GM12878 (cell line): Measurements from ENCODE around the gene AFF1. TPM values are rescaled to one million over a fixed set of nuclear protein-coding genes. Genes with fewer than 3 reads are reported as not detected.

Source experiments
- ATAC-seq: fragments of 200-7000 bp; cut with Tn5 transposase; 3 replicates; pipeline ENCODE4 v1.9.1; 2020; ENCODE audit warnings: mild to moderate bottlenecking, moderate library complexity
- BruUV-seq: library from RNA; stranded (reverse); fragments of 400-500 nt; replicated peaks from 2 replicates; lab custom pipeline; 2021; lab: Mats Ljungman, UMichigan
- CTCF ChIA-PET: fragments of 300-600 bp; sonication (Branson Sonifier 250); formaldehyde crosslinking; extraction: SDS; loops from one replicate; lab custom pipeline; 2021; ENCODE audit warnings: inconsistent platforms; lab: Yijun Ruan, JAX
- POLR2A ChIA-PET: fragments of 350-600 bp; formaldehyde crosslinking; extraction: SDS; loops from one replicate; lab custom pipeline; 2021; ENCODE audit warnings: inconsistent platforms; lab: Charles Lee
- RAD21 ChIA-PET: fragments of 300-600 bp; sonication (Branson Sonifier 250); formaldehyde crosslinking; loops from one replicate; lab custom pipeline; 2023; ENCODE audit warnings: antibody characterized with exemption; ENCODE audit not compliant: unreplicated experiment; lab: Charles Lee
- SMC1A ChIA-PET: fragments of 300-600 bp; sonication (Branson Sonifier 250); formaldehyde crosslinking; loops from one replicate; lab custom pipeline; 2023; ENCODE audit not compliant: unreplicated experiment, uncharacterized antibody; lab: Charles Lee
- DNase-seq: peaks from one replicate; pipeline ENCODE4 v3.0.0-alpha.2; 2011; ENCODE audit warnings: low read depth, low spot score
- FAIRE-seq: peaks from 3 replicates; lab custom pipeline; 2011; peaks lifted over from hg19 to GRCh38; lab: Jason Lieb, UNC
- H2AFZ ChIP-seq: 2 replicates; pipeline ENCODE4 v1.6.0; 2011; ENCODE audit warnings: low read depth, low read length, control low read depth; ENCODE audit not compliant: control insufficient read depth
- H3K27ac ChIP-seq: 2 replicates; pipeline ENCODE4 v1.5.1; 2011; ENCODE audit warnings: control low read depth; ENCODE audit not compliant: control insufficient read depth, insufficient read depth
- H3K27me3 ChIP-seq, 2 experiments: replicated peaks in 1 of 2; 2 replicates each; pipeline versions ENCODE4 v1.6.0 to v1.6.1; 2011; ENCODE audit warnings: low read length in 1 of 2; ENCODE audit not compliant: control insufficient read depth in 2 of 2, insufficient read depth in 2 of 2
- H3K36me3 ChIP-seq, 2 experiments: 2 replicates each; pipeline ENCODE4 v1.5.1; 2011; ENCODE audit warnings: low read length in 1 of 2; ENCODE audit not compliant: control insufficient read depth in 2 of 2, insufficient read depth in 2 of 2
- H3K4me1 ChIP-seq: 2 replicates; pipeline ENCODE4 v1.6.1; 2011; ENCODE audit warnings: mild to moderate bottlenecking, low read length, moderate library complexity, mixed read lengths; ENCODE audit not compliant: control insufficient read depth, insufficient read depth
- H3K4me2 ChIP-seq: 2 replicates; pipeline ENCODE4 v1.6.0; 2011; ENCODE audit warnings: control low read depth; ENCODE audit not compliant: control insufficient read depth, insufficient read depth
- H3K4me3 ChIP-seq: fragments of 200-600 bp; sonication (generic); 2 replicates; pipeline ENCODE4 v1.5.1; 2016
- H3K79me2 ChIP-seq: 2 replicates; pipeline ENCODE4 v1.6.0; 2011; ENCODE audit warnings: low read length; ENCODE audit not compliant: control insufficient read depth, insufficient read depth
- H3K9ac ChIP-seq: 2 replicates; pipeline ENCODE4 v1.8.0; 2011; ENCODE audit warnings: low read length, control low read depth, mixed read lengths; ENCODE audit not compliant: control insufficient read depth, insufficient read depth
- H3K9me3 ChIP-seq: replicated peaks from 3 replicates; pipeline ENCODE4 v1.5.1; 2011; ENCODE audit warnings: mild to moderate bottlenecking, low read length; ENCODE audit not compliant: control insufficient read depth, insufficient read depth
- H4K20me1 ChIP-seq: 2 replicates; pipeline ENCODE4 v1.6.0; 2011; ENCODE audit not compliant: control insufficient read depth, insufficient read depth
- MEF2B ChIP-seq: fragments of 450-650 bp; IDR thresholded peaks from 2 replicates; pipeline ENCODE4 v1.6.1; 2018; ENCODE audit warnings: mild to moderate bottlenecking, moderate library complexity; ENCODE audit not compliant: partially characterized antibody, poor library complexity, severe bottlenecking
- MXI1 ChIP-seq: fragments of 150-350 bp; IDR thresholded peaks from 2 replicates; pipeline ENCODE4 v1.6.1; 2011; ENCODE audit warnings: low read depth, mild to moderate bottlenecking, inconsistent platforms, low read length, improper control_type of control experiment
- POU2F2 ChIP-seq: IDR thresholded peaks from 3 replicates; pipeline ENCODE4 v1.6.1; 2011; ENCODE audit warnings: low read depth, mild to moderate bottlenecking, low read length, borderline replicate concordance
- RELB ChIP-seq: fragments of 450-650 bp; IDR thresholded peaks from 2 replicates; pipeline ENCODE4 v1.6.1; 2017; ENCODE audit warnings: low read depth, mild to moderate bottlenecking, moderate library complexity
- SUPT20H ChIP-seq: IDR thresholded peaks from 2 replicates; pipeline ENCODE4 v1.6.1; 2011; ENCODE audit warnings: low read depth, mild to moderate bottlenecking, low read length, moderate library complexity, borderline replicate concordance; ENCODE audit not compliant: control insufficient read depth
- YY1 ChIP-seq: IDR thresholded peaks from 2 replicates; pipeline ENCODE4 v1.6.1; 2011; ENCODE audit warnings: low read depth, mild to moderate bottlenecking, low read length
- ZNF24 ChIP-seq: fragments of 450-650 bp; IDR thresholded peaks from 2 replicates; pipeline ENCODE4 v1.6.1; 2017; ENCODE audit warnings: antibody characterized with exemption, mild to moderate bottlenecking
- WGBS: methylation state at CpG from one replicate; pipeline ENCODE4 v1.1.6; 2016; ENCODE audit warnings: low lambda C conversion rate; ENCODE audit not compliant: insufficient replicate concordance, insufficient coverage; ENCODE audit errors: missing lambda C conversion rate; 5-methylcytosine and 5-hydroxymethylcytosine counted together
- in situ Hi-C: fragments of 300-500 bp; cut with MboI; formaldehyde crosslinking; loops from 9 replicates; pipeline ENCODE4 v1.14.3; 2018; ENCODE audit warnings: mixed read lengths
- intact Hi-C: fragments of 100-400 bp; cut with micrococcal nuclease; formaldehyde crosslinking; loops from one replicate; pipeline ENCODE4 v1.14.2; 2022; ENCODE audit not compliant: unreplicated experiment
- polyA plus RNA-seq, 11 experiments: library from polyadenylated mRNA; depleted of rRNA in 4 of 11; unstranded in 6 of 11; stranded (reverse) in 5 of 11; fragments of >200 nt; fragmentation: Nextera tagmentation in 4 of 11; fragmentation: Illumina TruSeq in 1 of 11; extraction: Ambion mirVana in 4 of 11; extraction: Trizol in 1 of 11; gene quantifications; 1 replicate in 1 of 11; 2 replicates in 10 of 11; pipeline versions ENCODE4 v1.2.1 to v1.2.3, GENCODE V29; 2011 to 2016; ENCODE audit warnings: inconsistent platforms in 2 of 11, missing spikeins in 2 of 11, low read depth in 1 of 11
- total RNA-seq, 4 experiments: library from RNA; depleted of rRNA in 3 of 4; stranded (reverse); fragments of >200 nt in 3 of 4; fragmentation: Illumina TruSeq in 1 of 4; extraction: Trizol in 1 of 4; gene quantifications; 2 replicates each; pipeline versions ENCODE4 v1.2.1 to v1.2.3, GENCODE V29; 2013 to 2021

Gene AFF1
- total and polyA plus RNA-seq, 10 of the 15 experiments (the other 5 are each of a cell fraction or from before 2014, with no cell fraction given) = 3.5 to 56.1 (median 21.5) TPM

GRCh38 chr4:86916392-86916791, 18.4 kb upstream of the AFF1 start:
- Histone ChIP-seq H4K20me1 (no peaks in the 10 kb centered on the region), H3K27ac (no peak overlapping the region), H3K36me3 (no peaks in the 10 kb centered on the region; a peak in 1 of 4 replicates), H3K27me3 (no peaks in the 10 kb centered on the region), H3K9me3 (no peaks in the 10 kb centered on the region), H3K4me2 (no peak overlapping the region), H3K9ac (no peak overlapping the region), H2AFZ (no peak overlapping the region), H3K4me1 (peaks cover 3% of the 10 kb centered on the region; the same call in 1 of the 2 replicates), H3K79me2 (no peaks in the 10 kb centered on the region), H3K4me3 (no peak overlapping the region)
- ChIA-PET SMC1A (interaction anchor here (1.6 kb wide), 1 partner anchor 176 kb away, joined by 6 read pairs; no protein-coding TSS in a partner anchor), RAD21 (no interaction called here), POLR2A (no interaction called here), CTCF (interaction anchor here (1.2 to 1.8 kb wide), 3 partner anchors 176 to 420 kb away, joined by 4 to 14 read pairs (median 6); no protein-coding TSS in a partner anchor)
- BruUV-seq = no TSS peak
- no peak for DNase-seq
- TF ChIP-seq POU2F2 = no peak
- ATAC-seq = no peak
- FAIRE-seq = no peak
- in situ Hi-C loops = no loop called here
- 0% methylated on average over 1 of the region's 1 CpG for WGBS
- intact Hi-C loops = no loop called here

GRCh38 chr4:86917212-86918039, 17.4 kb upstream of the AFF1 start:
- in situ Hi-C loops (no loop called here), intact Hi-C loops (no loop called here)
- Histone ChIP-seq H3K27me3 (no peaks in the 10 kb centered on the region), H3K27ac (no peak overlapping the region), H3K36me3 (no peaks in the 10 kb centered on the region; a peak in 1 of 4 replicates), H3K4me2 (no peak overlapping the region), H4K20me1 (no peaks in the 10 kb centered on the region), H3K79me2 (peaks cover under 1% of the 10 kb centered on the region), H3K9ac (no peak overlapping the region), H3K4me3 (no peak overlapping the region), H3K9me3 (no peaks in the 10 kb centered on the region), H3K4me1 (peaks cover 3% of the 10 kb centered on the region; the same call in 1 of the 2 replicates), H2AFZ (no peak overlapping the region)
- POLR2A ChIA-PET = no interaction called here
- FAIRE-seq (no peak), DNase-seq (no peak), ATAC-seq (no peak)
- CTCF ChIA-PET = interaction anchor here (1.2 to 1.8 kb wide), 3 partner anchors 175 to 421 kb away, joined by 4 to 14 read pairs (median 6); no protein-coding TSS in a partner anchor
- BruUV-seq = no TSS peak
- RAD21 ChIA-PET = no interaction called here
- WGBS = 72% methylated on average over 4 of the region's 4 CpGs
- SMC1A ChIA-PET = interaction anchor here (0.6 to 1.6 kb wide), 2 partner anchors 9 to 175 kb away, joined by 3 to 6 read pairs; no protein-coding TSS in a partner anchor
- TF ChIP-seq RELB (no peak), MEF2B (no peak), ZNF24 (no peak), YY1 (no peak), MXI1 (no peak), SUPT20H (no peak)
